H1 (cell line): ENCODE data around the gene MARCHF3. TPM values are rescaled to one million over a fixed set of nuclear protein-coding genes. Genes with fewer than 3 reads are reported as not detected.

Experiments
- CTCF ChIA-PET: fragments of 300-600 bp; sonication (Branson Sonifier 250); formaldehyde crosslinking; loops from one replicate; lab custom pipeline; 2021; ENCODE audit not compliant: partially characterized antibody; lab: Charles Lee
- POLR2A ChIA-PET: fragments of 300-600 bp; sonication (Branson Sonifier 250); formaldehyde crosslinking; loops from one replicate; lab custom pipeline; 2021; ENCODE audit warnings: inconsistent platforms; ENCODE audit not compliant: partially characterized antibody; lab: Charles Lee
- DNase-seq, 2 experiments: peaks; one replicate each; pipeline versions ENCODE4 v3.0.0 to v3.0.0-alpha.2; 2010 to 2022; ENCODE audit warnings: low spot score in 2 of 2, low read depth in 1 of 2, mixed read lengths in 1 of 2
- FAIRE-seq: peaks from 2 replicates; lab custom pipeline; 2011; peaks lifted over from hg19 to GRCh38; lab: Jason Lieb, UNC
- H2AFZ ChIP-seq: 2 replicates; pipeline ENCODE4 v1.8.1; 2012; ENCODE audit warnings: low read length, inconsistent platforms
- H2AK5ac ChIP-seq: 2 replicates; pipeline ENCODE4 v1.6.1; 2013; ENCODE audit warnings: low read depth, low read length
- H2BK120ac ChIP-seq: replicated peaks from 2 replicates; pipeline ENCODE3; 2013; ENCODE audit warnings: low read depth, low read length, inconsistent platforms
- H2BK12ac ChIP-seq: 2 replicates; pipeline ENCODE4 v1.6.1; 2013; ENCODE audit warnings: low read depth, low read length
- H2BK15ac ChIP-seq: 2 replicates; pipeline ENCODE4 v1.6.1; 2013; ENCODE audit warnings: low read length
- H2BK20ac ChIP-seq: 2 replicates; pipeline ENCODE4 v1.6.1; 2013; ENCODE audit warnings: low read length
- H2BK5ac ChIP-seq: 2 replicates; pipeline ENCODE4 v1.6.1; 2013; ENCODE audit warnings: low read depth, low read length
- H3K14ac ChIP-seq: 2 replicates; pipeline ENCODE4 v1.6.1; 2013; ENCODE audit warnings: inconsistent platforms; ENCODE audit not compliant: insufficient read length
- H3K18ac ChIP-seq: 2 replicates; pipeline ENCODE4 v1.6.1; 2013; ENCODE audit warnings: low read length; ENCODE audit errors: extremely low read depth
- H3K23ac ChIP-seq: 2 replicates; pipeline ENCODE4 v1.6.1; 2013; ENCODE audit warnings: inconsistent platforms; ENCODE audit not compliant: insufficient read length
- H3K23me2 ChIP-seq: 2 replicates; pipeline ENCODE4 v1.6.1; 2013; ENCODE audit warnings: low read depth, low read length
- H3K27ac ChIP-seq: 2 replicates; pipeline ENCODE4 v1.6.1; 2011; ENCODE audit warnings: low read depth, low read length, inconsistent platforms
- H3K27me3 ChIP-seq, 4 experiments: replicated peaks in 1 of 4; 1 replicate in 1 of 4; 2 replicates in 3 of 4; pipeline versions ENCODE4 v1.6.1 to v1.8.1; 2011 to 2013; ENCODE audit warnings: low read length in 3 of 4, mild to moderate bottlenecking in 3 of 4, inconsistent platforms in 2 of 4, mixed read lengths in 2 of 4, moderate library complexity in 1 of 4; ENCODE audit not compliant: control insufficient read depth in 3 of 4, insufficient read depth in 3 of 4; ENCODE audit errors: extremely low read depth in 1 of 4
- H3K36me3 ChIP-seq, 4 experiments: 2 replicates each; pipeline versions ENCODE4 v1.6.1 to v1.8.1; 2011 to 2013; ENCODE audit warnings: mild to moderate bottlenecking in 4 of 4, low read length in 3 of 4, moderate library complexity in 2 of 4, control low read depth in 1 of 4, inconsistent platforms in 1 of 4; ENCODE audit not compliant: insufficient read depth in 4 of 4, control insufficient read depth in 2 of 4
- H3K4ac ChIP-seq: replicated peaks from 2 replicates; pipeline ENCODE3; 2013; ENCODE audit warnings: low read length, low read depth, mixed read lengths, inconsistent platforms; ENCODE audit not compliant: insufficient read length
- H3K4me1 ChIP-seq, 4 experiments: replicated peaks in 1 of 4; 1 replicate in 1 of 4; 2 replicates in 3 of 4; pipeline versions ENCODE4 v1.6.1 to v1.8.1; 2011 to 2013; ENCODE audit warnings: low read length in 3 of 4, inconsistent platforms in 2 of 4, mixed read lengths in 1 of 4; ENCODE audit not compliant: insufficient read depth in 4 of 4, control insufficient read depth in 3 of 4
- H3K4me2 ChIP-seq, 2 experiments: 2 replicates each; pipeline versions ENCODE4 v1.6.1 to v1.8.1; 2011 to 2013; ENCODE audit warnings: low read depth in 2 of 2, low read length in 2 of 2, control low read depth in 1 of 2, inconsistent platforms in 1 of 2, mild to moderate bottlenecking in 1 of 2; ENCODE audit not compliant: insufficient read depth in 1 of 2
- H3K4me3 ChIP-seq, 4 experiments: fragments of 200-600, 300-600 bp in 1 of 4; sonication (generic), shearing (Covaris generic), sonication (Bioruptor Twin) in 1 of 4; 2 replicates each; pipeline versions ENCODE4 v1.5.1 to v1.8.1; 2011 to 2016; ENCODE audit warnings: low read length in 4 of 4, low read depth in 3 of 4, control low read depth in 2 of 4, inconsistent platforms in 2 of 4, mild to moderate bottlenecking in 2 of 4, mixed read lengths in 1 of 4, moderate library complexity in 1 of 4; ENCODE audit not compliant: insufficient read depth in 2 of 4; ENCODE audit errors: extremely low read depth in 1 of 4
- H3K56ac ChIP-seq: replicated peaks from 2 replicates; pipeline ENCODE3; 2013; ENCODE audit warnings: low read depth, mild to moderate bottlenecking, mixed read lengths, low read length, inconsistent platforms; ENCODE audit not compliant: insufficient read length
- H3K79me1 ChIP-seq: 2 replicates; pipeline ENCODE4 v1.6.1; 2013; ENCODE audit warnings: low read depth, low read length, control low read depth
- H3K79me2 ChIP-seq, 2 experiments: 2 replicates each; pipeline versions ENCODE4 v1.6.1 to v1.8.1; 2012 to 2013; ENCODE audit warnings: low read length in 2 of 2, mild to moderate bottlenecking in 2 of 2, inconsistent platforms in 1 of 2; ENCODE audit not compliant: insufficient read depth in 2 of 2, control insufficient read depth in 1 of 2
- H3K9ac ChIP-seq, 4 experiments: replicated peaks in 1 of 4; 1 replicate in 1 of 4; 2 replicates in 3 of 4; pipeline versions ENCODE4 v1.6.1 to v1.8.1; 2011 to 2013; ENCODE audit warnings: low read depth in 3 of 4, low read length in 3 of 4, control low read depth in 2 of 4, mild to moderate bottlenecking in 2 of 4, moderate library complexity in 2 of 4, inconsistent platforms in 1 of 4; ENCODE audit errors: extremely low read depth in 1 of 4
- H3K9me3 ChIP-seq, 2 experiments: 2 replicates each; pipeline versions ENCODE4 v1.6.1 to v1.8.1; 2012 to 2013; ENCODE audit warnings: mild to moderate bottlenecking in 2 of 2, moderate library complexity in 2 of 2, control low read depth in 1 of 2, inconsistent platforms in 1 of 2, low read depth in 1 of 2, low read length in 1 of 2, mixed read lengths in 1 of 2; ENCODE audit not compliant: insufficient read depth in 2 of 2
- H4K20me1 ChIP-seq, 2 experiments: replicated peaks in 1 of 2; 2 replicates each; pipeline versions ENCODE3 to v1.8.1; 2011 to 2013; ENCODE audit warnings: inconsistent platforms in 2 of 2, low read length in 2 of 2, mild to moderate bottlenecking in 1 of 2; ENCODE audit not compliant: insufficient read depth in 2 of 2, control insufficient read depth in 1 of 2
- H4K5ac ChIP-seq: 2 replicates; pipeline ENCODE4 v1.6.1; 2013; ENCODE audit warnings: low read length, low read depth, mixed read lengths, inconsistent platforms; ENCODE audit not compliant: insufficient read length
- H4K8ac ChIP-seq: 2 replicates; pipeline ENCODE4 v1.8.0; 2013; ENCODE audit warnings: mild to moderate bottlenecking, moderate library complexity, low read length, inconsistent platforms; ENCODE audit not compliant: insufficient read depth; ENCODE audit errors: extremely low read depth
- H4K91ac ChIP-seq: replicated peaks from 2 replicates; pipeline ENCODE3; 2013; ENCODE audit warnings: low read length, mixed read lengths, inconsistent platforms; ENCODE audit not compliant: insufficient read length
- CREB1 ChIP-seq: IDR thresholded peaks from 2 replicates; pipeline ENCODE4 v1.6.1; 2012; ENCODE audit warnings: inconsistent platforms
- CTCF ChIP-seq, 3 experiments: IDR thresholded peaks; 1 replicate in 2 of 3; 2 replicates in 1 of 3; pipeline versions ENCODE4 v1.5.1 to v1.6.1; 2011; ENCODE audit warnings: low read length in 3 of 3, mild to moderate bottlenecking in 3 of 3, inconsistent platforms in 2 of 3, low read depth in 1 of 3, moderate library complexity in 1 of 3; ENCODE audit not compliant: insufficient read depth in 1 of 3; ENCODE audit errors: control extremely low read depth in 1 of 3
- RAD21 ChIP-seq, 2 experiments: IDR thresholded peaks in 1 of 2; conservative IDR thresholded peaks in 1 of 2; 2 replicates each; pipeline ENCODE4 v1.6.1; 2011; ENCODE audit warnings: low read depth in 2 of 2, low read length in 2 of 2, improper control_type of control experiment in 1 of 2, inconsistent platforms in 1 of 2, mild to moderate bottlenecking in 1 of 2, moderate library complexity in 1 of 2
- SIX5 ChIP-seq: IDR thresholded peaks from 2 replicates; pipeline ENCODE4 v1.6.1; 2011; ENCODE audit warnings: mild to moderate bottlenecking, low read depth, low read length
- TAF1 ChIP-seq: IDR thresholded peaks from 2 replicates; pipeline ENCODE4 v1.6.1; 2011; ENCODE audit warnings: mild to moderate bottlenecking, low read depth, low read length
- WGBS, 2 experiments: shearing (Covaris generic) in 1 of 2; methylation state at CpG; one replicate each; pipeline versions ENCODE4 v1.1.6 to v1.1.7; 2013 to 2015; ENCODE audit warnings: low lambda C conversion rate in 2 of 2, mixed read lengths in 2 of 2, inconsistent platforms in 1 of 2, low coverage in 1 of 2, missing lambda C conversion rate in 1 of 2; ENCODE audit not compliant: insufficient replicate concordance in 2 of 2, insufficient coverage in 1 of 2, insufficient read length in 1 of 2; ENCODE audit errors: extremely low coverage in 1 of 2, missing lambda C conversion rate in 1 of 2; 5-methylcytosine and 5-hydroxymethylcytosine counted together
- polyA plus RNA-seq, 7 experiments: library from polyadenylated mRNA; depleted of rRNA in 3 of 7; stranded (reverse) in 5 of 7; unstranded in 2 of 7; fragments of >200 nt in 5 of 7; fragments of 200-250 nt in 2 of 7; gene quantifications; 1 replicate in 5 of 7; 2 replicates in 1 of 7; 4 replicates in 1 of 7; pipeline versions ENCODE4 v1.2.1 to v1.2.3, GENCODE V29; 2011 to 2013; ENCODE audit warnings: missing spikeins in 2 of 7, mixed read lengths in 2 of 7
- total RNA-seq: library from RNA; stranded (reverse); fragmentation: NEBNext Ultra II Directional; extraction: Animal tissue kit (Norgen Biotek cat#: 25700); gene quantifications from 2 replicates; pipeline ENCODE4 v1.2.1, GENCODE V29; 2021

Gene MARCHF3
- total and polyA plus RNA-seq, 2 of the 8 experiments (the other 6 are each of a cell fraction or from before 2014, with no cell fraction given), result 12.0 to 16.9 TPM

DNA sequence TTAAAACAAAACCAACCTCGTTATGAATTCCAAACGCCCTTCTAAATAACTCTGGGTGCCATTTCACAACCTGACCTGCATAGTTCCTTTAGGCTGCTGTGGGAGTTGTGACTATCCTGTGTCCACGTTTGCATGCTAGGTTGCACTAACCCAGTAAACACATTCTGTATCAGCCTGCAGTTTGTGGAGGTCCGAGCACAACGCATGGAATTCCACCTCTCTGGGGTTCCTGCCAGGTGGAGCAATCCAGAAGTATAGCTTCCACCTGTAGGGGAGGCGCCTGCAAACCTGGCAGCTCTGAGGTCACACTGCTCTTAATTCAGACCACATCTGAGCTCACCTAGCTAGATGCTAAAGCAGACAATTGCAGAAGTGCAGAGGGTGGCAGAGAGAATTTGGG is 57.2 kb downstream of the MARCHF3 start:
- Histone ChIP-seq H2BK120ac (no peak overlapping the region), H3K79me1 (peaks cover 2% of the 10 kb centered on the region; the same call in 1 of the 2 replicates), H2AFZ (no peak overlapping the region), H3K56ac (no peak overlapping the region), H3K4me2 (no peak overlapping the region), H3K9me3 (no peaks in the 10 kb centered on the region), H3K4me1 (peaks cover 0 to 16% (median 8%) of the 10 kb centered on the region in 4 experiments; a peak in 4 of 7 replicates), H3K14ac (no peak overlapping the region), H4K20me1 (no peaks in the 10 kb centered on the region), H3K4me3 (no peak overlapping the region), H3K4ac (no peak overlapping the region), H3K18ac (no peak overlapping the region), H4K8ac (no peak overlapping the region), H2AK5ac (no peak overlapping the region), H2BK5ac (no peak overlapping the region), H4K5ac (no peak overlapping the region), H3K79me2 (no peaks in the 10 kb centered on the region; a peak in 1 of 4 replicates), H3K9ac (no peak overlapping the region), H3K36me3 (no peaks in the 10 kb centered on the region), H2BK20ac (no peak overlapping the region), H3K27me3 (no peaks in the 10 kb centered on the region), H3K23ac (no peak overlapping the region), H3K27ac (0 out of 2 replicates have a peak overlapping the region, but pooled peaks have one; percentile 11), H4K91ac (no peak overlapping the region), H2BK12ac (no peak overlapping the region), H2BK15ac (no peak overlapping the region), H3K23me2 (no peaks in the 10 kb centered on the region)
- WGBS, 2 experiments, result 78% methylated on average over 6 of the region's 6 CpGs; no CpG with 5 or more reads in 1 of the 2 experiments
- peak in 1 of 2 experiments; percentile 2 for DNase-seq
- ChIA-PET POLR2A (no interaction called here), CTCF (interaction anchor here (0.7 to 1.0 kb wide), 3 partner anchors 10 to 126 kb away, joined by 3 read pairs; no protein-coding TSS in a partner anchor)
- TF ChIP-seq SIX5, result no peak
- TF ChIP-seq CREB1, result peak; percentile 39; the same call in 1 of the 2 replicates
- TF ChIP-seq RAD21 (IDR thresholded peaks at IDR 0.05 in 1 of 2, conservative IDR thresholded peaks at IDR 0.05 in 1 of 2; ENCODE audit: low read depth in 2 of 2, low read length in 2 of 2), result peak in 1 of 2 experiments; percentile 10; a peak in 1 of 4 replicates
- TF ChIP-seq CTCF (IDR thresholded peaks at IDR 0.05; ENCODE audit: control extremely low read depth in 1 of 3, insufficient read depth in 1 of 3, low read depth in 1 of 3, low read length in 3 of 3), result peak in 2 of 3 experiments; percentile 6 to 7; a peak in 1 of 4 replicates
- TF ChIP-seq TAF1, result no peak
- FAIRE-seq, result no peak
